Measurements from ENCODE around the gene SLC8A1.

The SLC8A1 gene

GRCh38 chr2:40287773-40288172, 164.1 kb downstream of the SLC8A1 start:
- no peaks in the 10 kb centered on the region for H3K36me3 ChIP-seq (ENCODE audit: control insufficient read depth, insufficient read depth, low read length)
- no peak overlapping the region for H3K27ac ChIP-seq (ENCODE audit: insufficient read depth, low read length, poor library complexity, severe bottlenecking)
- H3K4me3 ChIP-seq (ENCODE audit: insufficient read depth, low read depth, low read length, poor library complexity, severe bottlenecking), result no peak overlapping the region
- no peaks in the 10 kb centered on the region for H3K4me1 ChIP-seq (ENCODE audit: control insufficient read depth, insufficient read depth, low read length, poor library complexity, severe bottlenecking)
- DNase-seq, result no peak
- no peaks in the 10 kb centered on the region for H3K9me3 ChIP-seq (ENCODE audit: control insufficient read depth, low read length)
- H3K27me3 ChIP-seq (replicated peaks; ENCODE audit: control insufficient read depth, insufficient read depth, low read length, poor library complexity, severe bottlenecking), result no peaks in the 10 kb centered on the region

DNA sequence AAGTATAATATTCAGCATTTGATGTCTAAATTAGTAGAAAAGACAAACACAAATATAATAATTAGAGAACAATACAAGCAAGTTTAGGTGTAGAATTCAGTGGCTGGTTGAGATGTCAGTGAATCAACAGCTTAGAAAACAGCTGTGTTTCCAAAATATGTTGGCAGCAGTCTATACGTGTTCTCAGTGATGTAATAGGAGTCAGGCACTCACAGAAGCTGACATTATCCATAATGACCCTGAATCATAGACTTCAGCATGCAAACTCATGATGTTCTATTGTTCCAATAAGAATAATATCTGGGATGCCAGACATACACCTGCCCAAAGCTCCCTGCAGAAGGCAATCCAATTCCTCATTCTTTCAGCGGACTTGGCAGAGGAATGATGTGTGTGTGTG, 164.7 kb downstream of the SLC8A1 start:
- Histone ChIP-seq H3K27me3 (replicated peaks; ENCODE audit: control insufficient read depth, insufficient read depth, low read length, poor library complexity, severe bottlenecking) (no peaks in the 10 kb centered on the region), H3K4me3 (ENCODE audit: insufficient read depth, low read depth, low read length, poor library complexity, severe bottlenecking) (no peak overlapping the region)
- no peak for DNase-seq

GRCh38 chr2:40286721-40287120, 165.2 kb downstream of the SLC8A1 start:
- no peaks in the 10 kb centered on the region for H3K4me1 ChIP-seq (ENCODE audit: control insufficient read depth, insufficient read depth, low read length, poor library complexity, severe bottlenecking)
- no peak overlapping the region for H3K27ac ChIP-seq (ENCODE audit: insufficient read depth, low read length, poor library complexity, severe bottlenecking)
- no peak for DNase-seq
- no peak overlapping the region for H3K4me3 ChIP-seq (ENCODE audit: insufficient read depth, low read depth, low read length, poor library complexity, severe bottlenecking)
- H3K9me3 ChIP-seq (ENCODE audit: control insufficient read depth, low read length), result no peaks in the 10 kb centered on the region
- no peaks in the 10 kb centered on the region for H3K36me3 ChIP-seq (ENCODE audit: control insufficient read depth, insufficient read depth, low read length)
- H3K27me3 ChIP-seq (replicated peaks; ENCODE audit: control insufficient read depth, insufficient read depth, low read length, poor library complexity, severe bottlenecking), result no peaks in the 10 kb centered on the region

More for the DNA sequence above, 164.7 kb downstream of the SLC8A1 start:
- Histone ChIP-seq H3K36me3 (ENCODE audit: control insufficient read depth, insufficient read depth, low read length) (no peaks in the 10 kb centered on the region), H3K9me3 (ENCODE audit: control insufficient read depth, low read length) (no peaks in the 10 kb centered on the region), H3K27ac (ENCODE audit: insufficient read depth, low read length, poor library complexity, severe bottlenecking) (no peak overlapping the region), H3K4me1 (ENCODE audit: control insufficient read depth, insufficient read depth, low read length, poor library complexity, severe bottlenecking) (no peaks in the 10 kb centered on the region)

DNA sequence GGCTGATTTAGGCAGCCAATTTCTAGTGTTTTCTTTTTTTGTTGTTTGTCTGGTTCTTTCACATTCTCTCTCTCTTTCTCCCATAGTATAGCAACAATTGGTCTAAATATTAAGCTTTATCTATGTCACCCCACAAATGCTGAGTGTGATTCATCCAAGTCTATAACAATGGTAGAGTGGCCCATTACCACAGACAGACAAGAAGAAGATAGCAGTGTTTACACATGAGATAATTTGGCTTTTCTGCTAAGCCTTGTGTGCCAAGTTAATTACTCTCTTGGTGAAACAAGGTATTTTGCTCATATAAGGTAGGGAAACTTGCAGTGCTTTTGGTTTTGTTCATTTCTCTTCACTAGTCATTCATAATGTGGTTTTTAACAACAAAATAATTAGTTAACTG, 166.5 kb downstream of the SLC8A1 start:
- Histone ChIP-seq H3K9me3 (ENCODE audit: control insufficient read depth, low read length) (no peaks in the 10 kb centered on the region), H3K4me3 (ENCODE audit: insufficient read depth, low read depth, low read length, poor library complexity, severe bottlenecking) (no peak overlapping the region), H3K4me1 (ENCODE audit: control insufficient read depth, insufficient read depth, low read length, poor library complexity, severe bottlenecking) (no peaks in the 10 kb centered on the region), H3K27me3 (replicated peaks; ENCODE audit: control insufficient read depth, insufficient read depth, low read length, poor library complexity, severe bottlenecking) (no peaks in the 10 kb centered on the region), H3K27ac (ENCODE audit: insufficient read depth, low read length, poor library complexity, severe bottlenecking) (no peak overlapping the region), H3K36me3 (ENCODE audit: control insufficient read depth, insufficient read depth, low read length) (no peaks in the 10 kb centered on the region)
- DNase-seq, result no peak

DNA sequence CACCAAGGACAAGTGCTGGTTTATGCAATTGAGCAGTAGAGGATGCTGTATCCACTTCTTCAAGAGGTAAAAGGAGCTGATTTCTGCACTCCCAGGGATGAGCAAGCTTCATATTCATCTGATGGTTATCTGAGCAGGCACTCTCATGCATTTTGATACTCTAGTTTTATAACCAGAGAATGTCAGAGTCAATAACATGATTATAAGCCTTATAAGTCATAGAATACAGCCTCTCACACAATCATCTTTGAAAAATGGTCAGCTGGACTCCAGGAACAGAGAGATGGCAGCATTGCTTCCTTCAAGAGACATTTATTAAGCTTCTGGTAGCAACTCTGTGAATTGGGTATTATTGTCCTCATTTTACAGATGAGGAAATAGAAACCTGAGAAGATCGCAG, 167.1 kb downstream of the SLC8A1 start:
- Histone ChIP-seq H3K27me3 (replicated peaks; ENCODE audit: control insufficient read depth, insufficient read depth, low read length, poor library complexity, severe bottlenecking) (no peaks in the 10 kb centered on the region), H3K36me3 (ENCODE audit: control insufficient read depth, insufficient read depth, low read length) (no peaks in the 10 kb centered on the region), H3K9me3 (ENCODE audit: control insufficient read depth, low read length) (no peaks in the 10 kb centered on the region), H3K4me1 (ENCODE audit: control insufficient read depth, insufficient read depth, low read length, poor library complexity, severe bottlenecking) (no peaks in the 10 kb centered on the region), H3K4me3 (ENCODE audit: insufficient read depth, low read depth, low read length, poor library complexity, severe bottlenecking) (no peak overlapping the region), H3K27ac (ENCODE audit: insufficient read depth, low read length, poor library complexity, severe bottlenecking) (no peak overlapping the region)
- no peak for DNase-seq

DNA sequence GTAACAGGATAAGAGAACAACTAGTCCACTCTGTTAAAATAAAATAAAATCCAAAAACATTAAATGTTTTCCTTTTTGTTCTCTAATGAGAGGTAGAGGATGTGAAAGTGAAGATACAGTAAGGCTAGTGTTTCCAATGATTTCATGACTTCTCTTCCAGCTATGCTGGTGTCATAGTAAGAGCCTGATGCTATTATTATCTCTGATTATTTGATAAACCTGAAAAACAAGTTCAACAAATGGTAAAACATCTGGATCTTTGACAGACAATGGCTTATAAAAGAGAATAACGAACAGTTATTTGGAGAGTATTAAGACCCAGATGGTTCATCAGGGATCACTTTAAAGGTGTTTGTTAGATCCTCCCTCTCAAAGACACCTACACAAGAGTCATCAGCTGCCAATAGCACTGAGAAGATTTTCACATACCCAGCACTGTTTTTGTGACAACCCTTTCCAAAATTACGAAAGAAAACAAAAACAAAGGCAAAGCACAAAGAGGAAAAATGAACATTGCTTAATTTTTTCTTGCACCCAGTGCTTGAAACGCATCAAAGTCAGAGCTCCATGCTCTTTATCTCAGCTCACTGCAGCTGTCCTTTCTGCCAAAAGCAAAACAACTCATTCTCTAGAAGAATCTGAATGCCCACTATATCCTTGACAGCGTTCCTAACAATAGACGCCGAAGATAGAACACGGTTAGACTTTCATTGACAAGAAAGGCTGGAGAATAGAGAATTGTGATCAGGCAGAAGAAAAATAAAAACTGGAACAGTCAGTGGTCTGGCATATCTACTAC, 168.6 kb downstream of the SLC8A1 start:
- DNase-seq, result no peak
- H3K4me3 ChIP-seq (ENCODE audit: insufficient read depth, low read depth, low read length, poor library complexity, severe bottlenecking), result no peak overlapping the region
- no peaks in the 10 kb centered on the region for H3K36me3 ChIP-seq (ENCODE audit: control insufficient read depth, insufficient read depth, low read length)

DNA sequence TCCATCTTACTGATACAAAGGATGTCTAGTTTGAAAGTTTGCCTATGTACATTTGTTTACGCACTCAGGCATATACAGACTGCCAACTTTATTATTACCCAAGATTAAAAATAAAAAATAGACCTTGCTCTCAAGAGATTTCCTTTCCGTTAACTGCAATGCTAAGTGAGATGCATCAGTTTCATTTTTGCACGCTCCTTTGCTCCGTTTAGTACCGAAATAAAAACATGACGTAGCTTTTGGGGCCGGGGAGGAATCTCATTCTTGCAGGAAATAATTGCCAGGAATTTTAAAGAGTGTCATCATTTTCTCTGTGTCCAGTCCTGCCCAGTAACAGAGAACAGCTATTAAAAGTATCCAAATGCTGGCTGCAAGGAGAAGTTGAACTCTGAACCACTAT, 169.5 kb downstream of the SLC8A1 start:
- Histone ChIP-seq H3K27ac (ENCODE audit: insufficient read depth, low read length, poor library complexity, severe bottlenecking) (no peak overlapping the region), H3K27me3 (replicated peaks; ENCODE audit: control insufficient read depth, insufficient read depth, low read length, poor library complexity, severe bottlenecking) (no peaks in the 10 kb centered on the region), H3K36me3 (ENCODE audit: control insufficient read depth, insufficient read depth, low read length) (no peaks in the 10 kb centered on the region), H3K9me3 (ENCODE audit: control insufficient read depth, low read length) (no peaks in the 10 kb centered on the region), H3K4me3 (ENCODE audit: insufficient read depth, low read depth, low read length, poor library complexity, severe bottlenecking) (no peak overlapping the region), H3K4me1 (ENCODE audit: control insufficient read depth, insufficient read depth, low read length, poor library complexity, severe bottlenecking) (no peaks in the 10 kb centered on the region)
- DNase-seq, result no peak

More for the DNA sequence above, 168.6 kb downstream of the SLC8A1 start:
- no peak overlapping the region for H3K27ac ChIP-seq (ENCODE audit: insufficient read depth, low read length, poor library complexity, severe bottlenecking)
- H3K27me3 ChIP-seq (replicated peaks; ENCODE audit: control insufficient read depth, insufficient read depth, low read length, poor library complexity, severe bottlenecking), result no peaks in the 10 kb centered on the region
- no peaks in the 10 kb centered on the region for H3K9me3 ChIP-seq (ENCODE audit: control insufficient read depth, low read length)
- no peaks in the 10 kb centered on the region for H3K4me1 ChIP-seq (ENCODE audit: control insufficient read depth, insufficient read depth, low read length, poor library complexity, severe bottlenecking)

GRCh38 chr2:40281021-40281940, 170.6 kb downstream of the SLC8A1 start:
- Histone ChIP-seq H3K4me1 (ENCODE audit: control insufficient read depth, insufficient read depth, low read length, poor library complexity, severe bottlenecking) (no peaks in the 10 kb centered on the region), H3K27ac (ENCODE audit: insufficient read depth, low read length, poor library complexity, severe bottlenecking) (no peak overlapping the region)

GRCh38 chr2:40279482-40279881, 172.4 kb downstream of the SLC8A1 start:
- H3K27ac ChIP-seq (ENCODE audit: insufficient read depth, low read length, poor library complexity, severe bottlenecking), result no peak overlapping the region

More at GRCh38 chr2:40281021-40281940, 170.6 kb downstream of the SLC8A1 start:
- H3K27me3 ChIP-seq (replicated peaks; ENCODE audit: control insufficient read depth, insufficient read depth, low read length, poor library complexity, severe bottlenecking), result no peaks in the 10 kb centered on the region
- DNase-seq, result no peak
- no peaks in the 10 kb centered on the region for H3K36me3 ChIP-seq (ENCODE audit: control insufficient read depth, insufficient read depth, low read length)
- H3K4me3 ChIP-seq (ENCODE audit: insufficient read depth, low read depth, low read length, poor library complexity, severe bottlenecking), result no peak overlapping the region
- no peaks in the 10 kb centered on the region for H3K9me3 ChIP-seq (ENCODE audit: control insufficient read depth, low read length)

DNA sequence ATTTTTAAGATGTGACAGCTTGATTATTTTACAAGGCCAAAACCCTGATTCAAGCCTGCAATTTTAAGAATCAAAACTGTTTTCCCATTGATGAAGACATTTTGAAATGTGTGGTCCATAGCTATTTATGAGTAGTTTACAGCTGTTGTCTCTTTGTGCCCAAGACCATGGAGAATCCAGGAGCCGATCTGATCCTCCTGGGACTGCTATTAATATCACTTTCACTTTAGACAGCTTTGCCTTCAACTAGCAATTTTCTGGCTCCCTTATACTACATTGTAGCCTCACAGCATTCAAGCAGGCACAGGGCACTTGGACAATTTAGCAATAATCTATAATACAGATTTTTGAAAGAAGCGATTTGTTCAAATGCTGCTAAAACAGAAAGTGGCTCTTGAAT, 172.9 kb downstream of the SLC8A1 start:
- DNase-seq, result no peak
- H3K36me3 ChIP-seq (ENCODE audit: control insufficient read depth, insufficient read depth, low read length), result no peaks in the 10 kb centered on the region
- no peaks in the 10 kb centered on the region for H3K4me1 ChIP-seq (ENCODE audit: control insufficient read depth, insufficient read depth, low read length, poor library complexity, severe bottlenecking)
- no peaks in the 10 kb centered on the region for H3K27me3 ChIP-seq (replicated peaks; ENCODE audit: control insufficient read depth, insufficient read depth, low read length, poor library complexity, severe bottlenecking)
- H3K4me3 ChIP-seq (ENCODE audit: insufficient read depth, low read depth, low read length, poor library complexity, severe bottlenecking), result no peak overlapping the region
- H3K9me3 ChIP-seq (ENCODE audit: control insufficient read depth, low read length), result no peaks in the 10 kb centered on the region
- H3K27ac ChIP-seq (ENCODE audit: insufficient read depth, low read length, poor library complexity, severe bottlenecking), result no peak overlapping the region

More at GRCh38 chr2:40279482-40279881, 172.4 kb downstream of the SLC8A1 start:
- Histone ChIP-seq H3K4me1 (ENCODE audit: control insufficient read depth, insufficient read depth, low read length, poor library complexity, severe bottlenecking) (no peaks in the 10 kb centered on the region), H3K36me3 (ENCODE audit: control insufficient read depth, insufficient read depth, low read length) (no peaks in the 10 kb centered on the region), H3K9me3 (ENCODE audit: control insufficient read depth, low read length) (no peaks in the 10 kb centered on the region), H3K27me3 (replicated peaks; ENCODE audit: control insufficient read depth, insufficient read depth, low read length, poor library complexity, severe bottlenecking) (no peaks in the 10 kb centered on the region), H3K4me3 (ENCODE audit: insufficient read depth, low read depth, low read length, poor library complexity, severe bottlenecking) (no peak overlapping the region)
- DNase-seq, result no peak
